ENCODE results near the gene UBE2G2.

UBE2G2 gene

DNA sequence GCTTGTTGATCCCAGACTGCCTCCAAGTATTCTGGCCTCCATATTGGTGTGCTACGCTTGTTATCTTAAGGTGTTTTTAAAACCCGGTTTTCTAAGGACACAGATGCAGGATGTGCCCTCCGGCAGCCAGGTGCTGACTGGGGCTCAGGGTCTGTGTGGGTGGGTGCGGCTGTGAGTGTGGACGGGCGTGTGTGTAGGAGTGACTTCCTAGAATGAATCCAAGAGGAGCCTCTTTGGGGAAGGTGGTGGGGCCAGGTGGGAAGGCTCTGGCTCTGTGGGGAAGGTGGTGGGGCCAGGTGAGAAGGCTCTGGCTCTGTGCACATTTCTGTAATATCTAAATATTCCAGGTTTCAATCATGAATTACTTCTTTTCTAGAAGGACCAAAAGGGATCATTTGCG, 77.4 kb downstream of the UBE2G2 start:
- no peaks in the 10 kb centered on the region for H3K79me2 ChIP-seq
- no peaks in the 10 kb centered on the region for H3K4me1 ChIP-seq
- no peak overlapping the region for H3K27ac ChIP-seq
- no peak overlapping the region for H3K4me2 ChIP-seq (ENCODE audit: low read length)
- no peak overlapping the region for H2AFZ ChIP-seq
- TF ChIP-seq, protein P1, sequence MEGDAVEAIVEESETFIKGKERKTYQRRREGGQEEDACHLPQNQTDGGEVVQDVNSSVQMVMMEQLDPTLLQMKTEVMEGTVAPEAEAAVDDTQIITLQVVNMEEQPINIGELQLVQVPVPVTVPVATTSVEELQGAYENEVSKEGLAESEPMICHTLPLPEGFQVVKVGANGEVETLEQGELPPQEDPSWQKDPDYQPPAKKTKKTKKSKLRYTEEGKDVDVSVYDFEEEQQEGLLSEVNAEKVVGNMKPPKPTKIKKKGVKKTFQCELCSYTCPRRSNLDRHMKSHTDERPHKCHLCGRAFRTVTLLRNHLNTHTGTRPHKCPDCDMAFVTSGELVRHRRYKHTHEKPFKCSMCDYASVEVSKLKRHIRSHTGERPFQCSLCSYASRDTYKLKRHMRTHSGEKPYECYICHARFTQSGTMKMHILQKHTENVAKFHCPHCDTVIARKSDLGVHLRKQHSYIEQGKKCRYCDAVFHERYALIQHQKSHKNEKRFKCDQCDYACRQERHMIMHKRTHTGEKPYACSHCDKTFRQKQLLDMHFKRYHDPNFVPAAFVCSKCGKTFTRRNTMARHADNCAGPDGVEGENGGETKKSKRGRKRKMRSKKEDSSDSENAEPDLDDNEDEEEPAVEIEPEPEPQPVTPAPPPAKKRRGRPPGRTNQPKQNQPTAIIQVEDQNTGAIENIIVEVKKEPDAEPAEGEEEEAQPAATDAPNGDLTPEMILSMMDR (IDR thresholded peaks at IDR 0.05), result no peak
- no peak overlapping the region for H3K4me3 ChIP-seq (ENCODE audit: low read depth, low read length)
- H3K27me3 ChIP-seq (ENCODE audit: control insufficient read depth, insufficient read depth, low read length), result no peaks in the 10 kb centered on the region
- no peaks in the 10 kb centered on the region for H3K9me3 ChIP-seq (ENCODE audit: control insufficient read depth, low read length)
- H3K36me3 ChIP-seq (ENCODE audit: control insufficient read depth, insufficient read depth, low read length), result no peaks in the 10 kb centered on the region
- H3K9ac ChIP-seq, result no peak overlapping the region

DNA sequence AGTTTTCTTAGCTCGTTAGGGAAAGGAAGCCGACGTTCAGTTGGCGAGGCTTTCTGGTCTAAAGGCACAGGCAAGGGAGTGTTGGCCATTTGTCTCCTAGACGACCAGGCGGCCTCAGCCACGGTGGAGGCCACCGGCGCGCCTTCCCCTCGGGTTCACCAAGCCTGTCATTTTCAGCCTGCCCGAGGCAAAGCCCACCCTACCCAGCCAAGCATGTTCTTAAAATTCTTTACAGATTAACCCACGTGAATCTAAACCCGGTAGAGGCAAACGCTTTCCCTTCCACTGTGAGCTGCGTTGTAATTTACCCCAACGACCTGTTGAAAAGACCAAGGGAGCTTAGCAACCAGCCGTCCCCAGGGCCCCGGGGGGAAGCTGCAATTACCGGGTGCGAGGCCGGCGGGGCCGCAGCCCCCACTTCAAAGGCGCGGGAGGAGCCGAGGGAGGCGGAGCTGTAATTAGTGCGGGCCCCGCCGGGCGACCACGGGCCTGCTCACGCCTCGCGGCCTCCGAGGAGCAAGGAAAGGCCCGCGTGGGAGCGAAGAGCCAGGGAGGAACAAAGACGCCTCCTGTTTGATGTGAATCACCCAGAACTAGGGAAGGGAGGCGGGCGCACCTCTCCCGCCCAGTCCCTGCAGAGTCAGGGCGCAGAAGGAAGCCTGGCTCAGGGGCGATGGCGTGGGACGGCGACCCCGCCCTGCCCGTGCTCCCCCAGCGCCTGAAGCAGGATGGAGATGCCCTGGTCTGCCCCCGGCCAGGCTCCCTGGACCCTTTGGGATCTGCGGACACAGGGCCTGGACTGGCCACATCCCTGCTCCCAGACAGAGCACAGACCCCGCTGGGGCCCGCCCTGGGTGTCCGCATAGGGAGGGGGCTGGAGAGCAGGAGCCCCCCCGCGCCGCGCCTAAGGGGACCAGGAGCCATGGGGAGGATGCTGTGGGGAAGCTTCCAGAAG, 78.2 kb downstream of the UBE2G2 start:
- Histone ChIP-seq H3K9ac (no peak overlapping the region), H3K9me3 (ENCODE audit: control insufficient read depth, low read length) (no peaks in the 10 kb centered on the region), H3K4me3 (ENCODE audit: low read depth, low read length) (no peak overlapping the region), H3K36me3 (ENCODE audit: control insufficient read depth, insufficient read depth, low read length) (no peaks in the 10 kb centered on the region), H3K27ac (no peak overlapping the region), H3K27me3 (ENCODE audit: control insufficient read depth, insufficient read depth, low read length) (no peaks in the 10 kb centered on the region), H3K4me2 (ENCODE audit: low read length) (no peak overlapping the region), H2AFZ (no peak overlapping the region), H3K4me1 (no peaks in the 10 kb centered on the region), H3K79me2 (no peaks in the 10 kb centered on the region)
- TF ChIP-seq, protein P1 (IDR thresholded peaks at IDR 0.05), result no peak

DNA sequence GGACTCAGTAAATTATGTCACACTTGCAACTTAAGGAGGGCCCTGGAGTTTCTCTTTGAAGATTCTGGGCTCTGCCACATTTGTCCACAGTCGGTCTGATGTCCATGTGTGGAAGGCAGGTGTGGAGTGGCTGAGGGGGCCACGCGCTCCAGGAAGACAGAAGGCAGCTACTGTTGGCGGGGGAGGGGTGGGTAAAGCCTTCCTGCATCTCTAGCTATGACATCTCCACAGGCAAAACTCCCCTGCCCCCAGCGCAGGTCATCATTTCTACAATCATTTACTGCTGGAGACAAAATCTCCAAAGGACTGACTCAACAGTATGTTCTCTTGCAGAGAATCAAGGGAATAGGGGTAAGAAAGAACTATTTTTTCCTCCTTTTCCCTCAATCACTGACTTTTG, 78.9 kb downstream of the UBE2G2 start:
- H3K27ac ChIP-seq, result no peak overlapping the region
- H3K4me3 ChIP-seq (ENCODE audit: low read depth, low read length), result no peak overlapping the region
- H3K36me3 ChIP-seq (ENCODE audit: control insufficient read depth, insufficient read depth, low read length), result no peaks in the 10 kb centered on the region
- no peaks in the 10 kb centered on the region for H3K27me3 ChIP-seq (ENCODE audit: control insufficient read depth, insufficient read depth, low read length)
- H2AFZ ChIP-seq, result no peak overlapping the region
- H3K4me2 ChIP-seq (ENCODE audit: low read length), result no peak overlapping the region
- no peaks in the 10 kb centered on the region for H3K9me3 ChIP-seq (ENCODE audit: control insufficient read depth, low read length)
- H3K9ac ChIP-seq, result no peak overlapping the region
- TF ChIP-seq, protein P1 (IDR thresholded peaks at IDR 0.05), result no peak
- no peaks in the 10 kb centered on the region for H3K79me2 ChIP-seq
- H3K4me1 ChIP-seq, result no peaks in the 10 kb centered on the region

DNA sequence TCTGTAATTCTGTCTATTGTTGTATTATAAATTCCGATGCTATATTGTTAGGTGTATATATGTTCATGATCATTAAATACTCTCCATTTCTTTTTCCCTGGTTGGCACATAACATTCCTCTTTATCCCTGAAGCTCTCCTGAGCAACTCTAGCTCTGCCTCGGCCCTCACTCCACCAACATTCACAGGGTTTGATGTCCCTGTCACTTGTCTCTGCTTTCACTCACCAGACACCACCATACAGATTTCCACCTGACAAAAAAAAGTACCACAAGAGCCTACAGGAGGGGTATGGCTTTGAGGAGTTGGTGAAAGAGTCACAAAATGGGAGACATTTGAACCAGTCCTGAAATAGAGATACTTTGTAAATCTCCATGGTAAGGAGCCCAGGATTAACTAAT, 81.5 kb downstream of the UBE2G2 start:
- H3K9ac ChIP-seq, result no peak overlapping the region
- no peaks in the 10 kb centered on the region for H3K36me3 ChIP-seq (ENCODE audit: control insufficient read depth, insufficient read depth, low read length)
- H3K27ac ChIP-seq, result no peak overlapping the region
- TF ChIP-seq, protein P1 (IDR thresholded peaks at IDR 0.05), result no peak
- no peaks in the 10 kb centered on the region for H3K27me3 ChIP-seq (ENCODE audit: control insufficient read depth, insufficient read depth, low read length)
- H2AFZ ChIP-seq, result no peak overlapping the region
- H3K79me2 ChIP-seq, result no peaks in the 10 kb centered on the region
- no peak overlapping the region for H3K4me2 ChIP-seq (ENCODE audit: low read length)
- H3K4me1 ChIP-seq, result no peaks in the 10 kb centered on the region
- H3K4me3 ChIP-seq (ENCODE audit: low read depth, low read length), result no peak overlapping the region
- no peaks in the 10 kb centered on the region for H3K9me3 ChIP-seq (ENCODE audit: control insufficient read depth, low read length)
